ENCODE measurements around the gene HOXD10.

The HOXD10 gene

DNA sequence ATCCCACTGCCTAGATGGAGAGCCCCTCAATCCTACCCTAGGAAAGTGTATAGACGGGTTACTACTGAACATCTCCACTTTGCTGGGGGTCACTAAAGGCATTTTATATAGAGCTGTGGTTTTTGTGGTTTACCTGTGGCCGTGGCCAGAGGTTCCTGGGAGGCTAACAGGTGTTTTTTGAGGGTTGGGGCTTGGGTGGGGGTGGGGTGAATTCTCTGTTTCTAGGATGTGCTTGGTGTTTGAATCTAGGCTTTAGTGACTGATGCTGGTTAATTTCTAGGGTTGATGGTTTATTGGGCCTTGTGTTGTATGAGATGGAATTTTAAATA, 20.6 kb downstream of the HOXD10 start:
- DNase-seq = no peak

DNA sequence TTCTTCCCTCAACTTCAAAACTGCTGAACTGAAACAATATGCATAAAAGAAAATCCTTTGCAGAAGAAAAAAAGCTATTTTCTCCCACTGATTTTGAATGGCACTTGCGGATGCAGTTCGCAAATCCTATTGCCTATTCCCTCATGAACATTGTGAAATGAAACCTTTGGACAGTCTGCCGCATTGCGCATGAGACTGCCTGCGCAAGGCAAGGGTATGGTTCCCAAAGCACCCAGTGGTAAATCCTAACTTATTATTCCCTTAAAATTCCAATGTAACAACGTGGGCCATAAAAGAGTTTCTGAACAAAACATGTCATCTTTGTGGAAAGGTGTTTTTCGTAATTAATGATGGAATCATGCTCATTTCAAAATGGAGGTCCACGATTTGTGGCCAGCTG, 21.3 kb downstream of the HOXD10 start:
- DNase-seq = no peak

DNA sequence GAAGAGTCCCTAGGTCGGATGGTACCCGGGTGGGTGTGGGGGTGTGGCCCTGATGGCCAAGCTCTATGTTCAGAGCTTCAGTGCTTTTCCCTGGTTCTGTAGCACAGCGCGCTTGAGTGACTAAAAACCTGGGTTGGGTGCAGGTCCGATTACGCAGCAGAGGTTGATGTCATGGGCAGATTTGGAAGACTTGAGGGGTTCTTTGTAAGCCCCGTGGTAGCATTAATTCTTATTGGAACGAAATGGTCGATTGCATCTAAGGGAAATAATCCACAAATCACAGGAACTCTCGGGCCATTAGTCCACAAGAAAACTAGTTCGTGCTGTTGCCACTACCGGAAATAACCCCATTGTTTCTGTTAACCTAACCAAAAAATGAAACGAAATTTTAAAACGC, 21.9 kb downstream of the HOXD10 start:
- no peak for DNase-seq

DNA sequence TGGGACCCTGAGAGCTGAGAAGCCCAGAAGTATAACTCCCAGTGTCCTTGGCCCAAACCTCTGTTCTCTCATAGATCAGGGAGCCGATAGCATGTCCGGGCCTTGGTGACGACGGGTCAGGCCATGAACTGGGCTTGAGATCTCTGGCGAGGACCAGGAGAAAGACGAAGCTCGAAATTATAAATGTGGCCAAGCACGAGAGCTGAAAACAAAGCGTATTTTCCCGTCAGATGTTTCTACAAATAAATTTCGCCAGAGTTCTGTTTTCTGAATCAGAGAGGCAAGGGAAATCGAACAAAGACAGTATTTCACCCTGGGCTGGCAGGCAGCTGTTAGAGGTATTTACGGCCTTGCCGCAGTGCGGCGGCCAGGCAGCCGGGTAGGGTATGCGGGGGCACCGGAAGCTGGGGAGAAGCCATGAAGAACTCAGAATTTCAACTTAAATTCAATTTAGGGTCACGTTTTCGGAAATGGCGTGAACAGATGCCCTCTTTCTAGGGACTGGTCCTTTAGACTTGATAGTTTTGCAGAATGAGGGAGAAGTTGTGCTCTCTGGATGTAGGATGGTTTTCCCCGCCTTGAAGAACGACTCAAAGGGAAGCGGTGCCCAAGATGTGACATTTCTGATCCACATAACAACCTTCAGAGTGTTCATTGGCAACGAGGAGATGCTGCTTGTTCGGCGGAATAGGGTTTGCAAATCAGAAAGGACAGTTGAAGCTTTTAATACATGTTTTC, 22.5 kb downstream of the HOXD10 start:
- no peak for DNase-seq

DNA sequence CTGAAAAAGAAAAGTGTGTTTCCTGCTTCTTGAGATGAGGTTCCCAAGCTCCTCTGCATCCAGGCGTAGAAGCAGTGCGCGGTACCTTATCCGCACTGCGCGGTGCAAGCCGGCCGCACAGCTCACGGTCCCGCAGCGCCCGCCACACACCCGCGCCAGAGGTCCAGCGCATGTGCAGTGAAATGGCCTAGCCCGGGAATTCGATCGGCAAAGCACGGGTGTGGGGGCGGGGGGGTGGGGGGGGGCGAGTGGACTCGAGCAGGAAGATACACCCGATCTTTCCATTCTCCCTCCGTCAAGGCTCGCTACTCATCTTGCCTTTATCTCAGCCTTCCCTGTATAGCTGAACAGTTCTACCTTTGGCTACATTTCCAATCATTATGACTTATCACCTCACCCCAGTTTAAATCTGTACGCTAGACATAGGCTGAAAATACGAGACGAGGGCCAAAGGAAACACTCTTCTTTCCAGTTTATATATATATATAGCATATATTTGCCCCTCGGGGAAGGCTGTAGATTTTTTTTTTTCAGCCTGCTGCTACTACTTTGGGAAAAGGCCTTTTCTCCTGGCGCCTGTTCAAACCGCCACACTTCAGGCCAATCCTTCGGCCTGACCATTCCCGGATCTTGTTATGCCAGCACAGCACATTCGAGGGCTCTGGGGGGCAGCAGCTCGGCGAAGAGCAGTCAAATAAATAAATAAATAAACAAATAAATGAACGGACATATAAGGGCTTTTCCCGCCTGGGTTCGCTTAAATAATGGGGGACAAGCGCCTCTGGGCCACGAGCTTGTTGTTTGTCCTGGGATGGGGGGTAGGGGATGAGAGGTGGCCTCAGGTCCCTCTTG, 23.3 kb downstream of the HOXD10 start:
- no peak for DNase-seq

DNA sequence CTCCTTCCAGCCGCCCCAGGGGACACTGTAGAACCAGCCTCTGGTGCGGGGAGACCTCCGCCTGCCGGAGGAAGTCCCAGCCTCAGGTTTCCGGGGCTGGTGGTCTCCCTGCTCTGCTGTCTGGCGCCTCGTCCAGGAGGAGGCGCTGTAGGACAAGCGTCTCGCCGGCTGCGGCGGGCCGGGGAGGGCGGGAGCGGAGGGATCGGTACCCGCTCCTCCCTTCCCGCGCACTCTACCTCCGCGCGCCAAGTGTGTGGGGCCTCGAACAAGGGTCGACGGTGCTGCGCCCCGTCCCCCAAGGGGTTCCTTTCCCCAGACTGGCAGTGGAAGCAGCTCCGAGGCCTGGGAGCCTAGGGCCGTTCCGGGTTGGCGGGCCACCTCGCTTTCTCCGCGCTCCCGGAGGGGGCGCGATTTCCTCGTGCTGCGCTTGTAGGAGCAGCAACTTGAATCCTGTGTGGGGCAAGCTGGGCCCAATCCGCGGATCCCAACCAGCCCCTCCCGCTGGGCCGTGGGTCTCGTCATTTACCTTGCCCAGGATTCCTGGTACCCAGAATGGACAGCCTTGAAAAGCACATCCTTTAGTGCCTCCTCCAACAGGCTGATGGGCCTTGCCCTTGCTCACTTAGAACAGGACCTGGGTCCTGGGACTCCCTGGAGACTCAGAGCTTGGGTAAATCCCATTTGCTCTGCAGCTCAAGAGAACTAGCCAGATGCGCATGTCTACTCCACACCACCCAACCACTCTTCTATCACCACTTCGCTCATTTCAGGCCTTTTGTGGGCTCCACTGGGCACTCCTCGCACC, 24.1 kb downstream of the HOXD10 start:
- peak; percentile 78 for DNase-seq

DNA sequence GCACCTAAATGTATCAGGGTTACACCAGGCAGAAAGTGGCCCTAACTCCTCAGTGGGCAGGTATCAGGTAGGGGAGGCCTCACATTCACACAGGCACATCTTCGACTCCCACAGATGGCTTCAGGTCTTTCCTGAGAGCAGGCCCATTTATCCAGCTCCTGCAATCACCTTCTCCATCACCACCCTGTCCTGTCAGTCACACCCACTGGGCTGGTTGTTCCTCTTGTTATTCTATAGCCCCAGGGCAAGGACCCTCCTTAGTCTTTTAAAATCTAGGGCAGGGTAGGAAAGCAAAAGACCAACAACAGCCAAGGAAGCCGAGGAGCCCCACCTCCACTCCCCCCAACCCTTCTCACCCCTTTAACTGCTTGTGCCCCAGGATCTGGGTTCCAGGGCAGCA, 25.7 kb downstream of the HOXD10 start:
- DNase-seq = no peak

DNA sequence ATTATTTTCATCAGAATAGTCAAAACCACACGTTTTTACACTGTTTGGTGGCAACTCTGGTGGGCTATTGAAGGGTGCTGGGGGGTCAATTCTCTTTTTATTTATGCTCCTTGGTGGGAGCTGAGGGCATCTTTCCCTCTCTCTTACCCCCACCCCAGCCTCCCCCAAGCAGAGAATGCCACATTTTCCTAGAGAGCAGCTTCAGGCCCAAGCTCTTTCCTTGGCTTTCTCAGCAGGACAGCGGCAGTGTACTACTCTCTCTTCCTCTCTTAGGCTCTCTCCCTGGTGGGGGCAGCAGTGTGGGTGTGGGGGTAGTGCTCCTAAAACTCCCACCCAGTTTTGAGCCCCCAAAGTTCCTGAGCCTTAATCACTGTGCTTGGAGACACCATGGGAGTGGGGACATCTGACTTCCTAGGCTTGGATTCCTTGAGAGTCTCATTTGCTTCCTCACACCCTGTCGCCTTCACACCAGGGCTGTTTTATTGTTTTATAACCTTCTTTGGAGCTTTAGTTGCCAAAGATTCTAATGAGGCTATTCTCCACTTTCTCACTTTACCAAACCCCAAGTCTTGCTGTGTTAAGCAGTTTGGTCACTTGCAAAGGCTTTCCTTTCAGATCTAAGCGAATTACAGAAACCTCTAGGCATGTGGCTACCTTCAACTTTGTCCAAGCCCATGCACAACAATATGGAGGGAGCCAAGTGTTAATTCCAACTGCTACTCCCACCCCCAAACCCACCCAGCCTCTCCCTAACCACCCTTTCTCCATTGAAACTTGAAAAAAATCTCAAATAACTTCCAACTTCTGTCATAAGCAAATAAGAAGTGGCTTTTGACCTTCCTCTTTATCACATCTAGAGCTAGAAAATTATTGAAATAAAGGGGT, 28.7 kb downstream of the HOXD10 start:
- no peak for DNase-seq

DNA sequence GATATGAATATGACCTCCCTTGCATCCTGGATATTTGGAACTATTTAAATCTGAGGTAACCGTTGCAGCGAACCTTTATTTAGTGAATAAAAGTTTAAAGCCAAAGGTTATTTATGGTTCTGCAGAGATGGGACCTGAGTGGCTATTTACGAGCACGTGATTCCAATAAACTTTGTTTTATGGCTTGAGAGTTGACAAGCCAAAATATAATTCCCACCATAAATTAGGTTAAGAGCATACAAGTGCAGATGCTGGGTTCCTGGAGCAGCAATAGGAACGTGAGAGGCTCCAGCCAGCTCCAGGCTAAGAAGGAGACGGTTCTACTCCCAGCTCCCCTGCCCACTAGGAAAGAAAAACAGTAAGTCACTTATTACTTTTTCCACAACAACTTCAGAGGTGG, 29.5 kb downstream of the HOXD10 start:
- DNase-seq = no peak

DNA sequence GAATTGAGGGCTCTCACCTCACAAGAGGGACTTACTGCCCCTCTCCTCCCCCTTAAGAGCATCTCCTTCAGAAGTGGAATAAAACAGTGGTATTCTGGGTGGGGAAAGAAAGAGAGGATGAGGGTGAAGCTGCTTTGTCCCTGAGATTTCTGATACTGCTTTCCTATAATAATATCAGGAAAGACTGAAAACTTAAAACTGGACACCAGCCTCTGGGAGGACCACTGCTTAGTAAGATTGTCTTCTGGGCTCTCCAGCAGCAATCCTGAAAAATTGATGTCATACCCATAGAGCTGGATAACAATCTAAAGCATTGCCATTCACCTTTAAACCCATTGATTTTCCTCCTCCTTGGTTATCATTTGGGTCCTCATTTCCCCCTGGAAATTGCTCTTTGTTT, 30.1 kb downstream of the HOXD10 start:
- no peak for DNase-seq

DNA sequence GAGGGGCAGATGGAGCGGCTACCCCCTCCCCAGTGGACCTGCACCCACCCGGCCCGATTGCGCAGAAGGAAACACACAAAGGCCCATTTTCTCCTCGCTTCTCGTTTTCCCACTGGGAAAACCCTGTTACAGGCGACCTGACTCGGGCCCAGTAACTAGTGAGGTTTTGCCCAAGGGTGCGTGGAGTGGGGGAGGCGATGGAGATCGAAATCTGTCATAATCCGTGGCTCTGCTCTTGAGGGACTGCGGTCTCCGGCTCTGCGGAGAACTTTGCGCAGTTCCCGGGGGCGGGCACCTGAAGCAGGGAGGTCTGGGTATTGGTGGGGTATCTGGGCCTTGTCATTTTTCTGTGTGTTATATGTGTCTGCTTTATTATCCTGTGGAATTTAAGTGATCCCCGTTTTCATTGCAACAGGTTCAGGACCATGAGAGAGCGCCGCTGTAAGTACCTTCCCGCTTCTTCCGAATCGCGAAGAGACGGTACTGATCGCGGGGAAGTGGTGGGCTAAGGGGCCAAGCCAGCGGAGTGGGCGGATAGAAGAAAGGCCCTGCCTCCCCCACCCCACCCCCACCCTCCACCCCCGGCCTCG, 30.7 kb downstream of the HOXD10 start:
- no peak for DNase-seq

DNA sequence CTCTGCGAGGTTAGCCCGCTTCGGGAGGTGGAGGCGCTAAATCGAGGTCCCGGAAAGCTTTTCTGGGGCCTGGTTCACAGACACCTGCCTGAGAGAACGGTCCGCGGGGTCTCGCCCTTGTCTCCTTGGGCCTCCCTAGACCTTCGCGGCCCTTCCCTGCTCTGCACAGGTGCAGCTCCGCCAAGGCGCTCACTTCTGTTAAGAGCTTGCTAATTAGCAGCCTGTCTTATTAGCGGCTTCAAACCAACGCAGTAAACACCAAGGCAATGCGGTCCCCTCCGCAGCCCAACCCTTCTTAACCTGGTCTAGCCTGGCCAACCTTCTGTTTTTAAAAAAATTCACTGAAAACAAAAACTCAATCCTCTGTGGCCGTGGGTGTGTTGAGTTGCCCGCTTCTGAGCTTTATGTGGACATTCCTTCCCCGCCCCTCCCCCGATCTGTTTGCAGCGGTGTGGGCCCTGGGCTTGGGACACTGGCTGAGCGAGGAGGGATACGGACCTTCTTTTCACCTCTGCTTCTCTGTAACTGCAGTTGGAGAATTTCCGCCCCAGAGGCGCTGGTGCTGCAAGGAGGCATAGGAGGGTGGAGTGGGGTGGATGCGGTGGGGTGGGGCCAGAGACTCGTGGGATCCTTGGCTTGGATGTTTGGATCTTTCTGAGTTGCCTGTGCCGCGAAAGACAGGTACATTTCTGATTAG, 31.4 kb downstream of the HOXD10 start:
- DNase-seq = no peak

DNA sequence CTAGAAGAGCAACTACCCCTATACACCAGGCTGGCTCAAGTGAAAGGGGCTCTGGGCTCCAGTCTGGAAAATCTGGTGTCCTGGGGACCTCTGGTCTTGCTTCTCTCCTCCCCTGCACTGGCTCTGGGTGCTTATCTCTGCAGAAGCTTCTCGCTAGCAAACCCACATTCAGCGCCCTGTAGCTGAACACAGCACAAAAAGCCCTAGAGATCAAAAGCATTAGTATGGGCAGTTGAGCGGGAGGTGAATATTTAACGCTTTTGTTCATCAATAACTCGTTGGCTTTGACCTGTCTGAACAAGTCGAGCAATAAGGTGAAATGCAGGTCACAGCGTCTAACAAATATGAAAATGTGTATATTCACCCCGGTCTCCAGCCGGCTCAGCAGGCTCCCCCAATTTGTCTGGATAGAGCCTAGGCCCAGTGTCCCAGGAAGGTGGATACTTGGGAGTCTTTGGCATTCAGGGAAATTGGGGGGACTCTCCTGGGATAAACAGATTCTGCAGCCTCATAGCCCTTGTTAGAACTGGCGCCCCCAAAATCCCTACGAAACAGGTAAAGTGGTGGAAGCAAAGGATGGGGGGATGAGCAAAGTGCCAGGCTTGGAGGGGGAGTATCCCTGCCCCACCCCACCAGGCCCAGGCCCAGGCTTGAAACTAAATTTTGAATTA, 32.3 kb downstream of the HOXD10 start:
- no peak for DNase-seq

DNA sequence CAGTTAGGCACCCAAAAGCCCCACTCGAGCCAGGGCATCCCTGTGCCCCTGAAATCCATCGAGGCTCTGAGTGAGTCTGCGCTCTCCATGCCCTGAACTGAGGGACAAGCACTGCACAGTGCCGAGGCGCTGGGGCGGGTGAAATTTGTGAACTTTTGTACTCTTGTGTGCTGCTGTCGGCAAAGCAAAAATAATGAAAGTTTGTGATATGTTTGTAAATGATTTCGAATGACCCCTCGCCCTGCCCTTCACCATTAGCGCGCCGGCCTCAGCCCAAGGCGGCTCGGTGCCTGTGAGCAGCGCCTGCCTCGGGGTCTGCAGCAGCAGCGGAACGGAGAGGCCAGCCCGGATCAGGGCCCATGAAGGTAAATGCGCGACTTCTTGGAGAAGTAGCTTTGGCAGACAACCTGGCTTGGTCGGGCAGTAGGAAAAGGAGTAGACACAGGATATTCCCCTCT, 32.9 kb downstream of the HOXD10 start:
- no peak for DNase-seq

DNA sequence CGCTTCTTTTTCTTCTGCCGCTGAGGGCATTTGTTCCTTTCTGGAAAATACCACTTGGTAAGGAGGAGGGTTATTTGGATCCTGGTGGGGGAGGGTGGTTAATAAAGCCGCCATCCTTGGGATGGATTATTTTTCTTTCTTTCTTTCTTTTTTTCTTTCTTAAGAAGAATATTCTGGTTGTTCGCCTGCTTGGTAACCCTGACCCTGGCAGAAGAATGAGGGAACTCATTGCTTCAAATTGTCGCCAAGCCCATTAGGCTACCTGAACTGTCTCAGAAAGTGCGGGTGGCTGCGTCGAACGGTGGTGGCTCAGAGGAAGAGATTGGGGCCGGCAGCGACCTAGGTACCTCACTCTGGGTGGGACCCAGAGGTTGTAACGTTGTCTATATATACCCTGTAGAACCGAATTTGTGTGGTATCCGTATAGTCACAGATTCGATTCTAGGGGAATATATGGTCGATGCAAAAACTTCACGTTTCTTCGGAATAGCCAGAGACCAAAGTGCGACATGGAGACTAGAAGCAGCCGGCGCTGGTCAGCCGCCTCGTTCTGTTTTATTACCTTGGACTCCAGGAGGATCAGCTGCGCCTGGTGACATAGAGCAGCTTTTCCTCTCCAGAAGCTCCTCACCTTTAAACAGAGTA, 33.5 kb downstream of the HOXD10 start:
- DNase-seq = no peak

DNA sequence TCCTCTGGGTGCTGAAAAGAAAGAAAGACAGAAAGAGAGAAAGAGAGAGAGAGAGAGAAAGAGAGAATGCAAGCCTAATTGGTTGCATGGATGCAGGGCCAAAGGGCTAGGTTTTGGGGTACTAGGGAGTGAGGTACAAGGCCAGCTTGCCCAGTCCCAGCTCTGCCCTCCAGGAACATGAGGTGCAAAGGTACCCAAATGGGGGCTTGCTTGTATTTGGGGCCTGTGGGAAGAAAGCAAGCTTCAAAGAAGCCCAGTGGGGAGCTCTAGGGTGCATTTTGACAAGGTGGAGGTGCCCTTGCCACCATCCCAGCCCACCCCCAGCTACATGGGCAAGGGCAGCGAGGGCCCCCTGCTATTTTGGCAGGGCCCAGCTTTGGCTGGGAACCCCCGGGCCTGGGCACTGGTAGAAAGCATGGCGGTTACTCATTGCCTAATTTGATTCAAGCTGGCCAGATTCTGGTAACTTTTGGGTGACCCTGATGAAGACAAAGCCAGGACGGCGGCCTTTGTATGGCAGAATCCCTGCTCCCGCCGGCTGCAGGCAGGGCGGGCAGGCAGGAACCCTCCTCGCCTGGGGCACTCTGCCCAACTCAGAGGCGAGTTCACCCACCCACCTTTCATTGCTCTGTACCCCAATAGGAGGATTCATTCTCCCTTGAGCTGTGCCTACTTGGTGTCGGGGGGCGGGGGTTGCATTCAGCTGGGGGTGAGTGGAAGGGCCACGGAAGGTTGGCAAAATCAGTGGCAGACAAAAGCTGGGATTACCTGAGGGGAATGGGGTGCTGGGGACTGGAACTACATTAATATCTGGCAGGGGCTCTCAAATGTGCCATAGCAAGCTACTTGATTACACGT, 34.2 kb downstream of the HOXD10 start:
- no peak for DNase-seq

DNA sequence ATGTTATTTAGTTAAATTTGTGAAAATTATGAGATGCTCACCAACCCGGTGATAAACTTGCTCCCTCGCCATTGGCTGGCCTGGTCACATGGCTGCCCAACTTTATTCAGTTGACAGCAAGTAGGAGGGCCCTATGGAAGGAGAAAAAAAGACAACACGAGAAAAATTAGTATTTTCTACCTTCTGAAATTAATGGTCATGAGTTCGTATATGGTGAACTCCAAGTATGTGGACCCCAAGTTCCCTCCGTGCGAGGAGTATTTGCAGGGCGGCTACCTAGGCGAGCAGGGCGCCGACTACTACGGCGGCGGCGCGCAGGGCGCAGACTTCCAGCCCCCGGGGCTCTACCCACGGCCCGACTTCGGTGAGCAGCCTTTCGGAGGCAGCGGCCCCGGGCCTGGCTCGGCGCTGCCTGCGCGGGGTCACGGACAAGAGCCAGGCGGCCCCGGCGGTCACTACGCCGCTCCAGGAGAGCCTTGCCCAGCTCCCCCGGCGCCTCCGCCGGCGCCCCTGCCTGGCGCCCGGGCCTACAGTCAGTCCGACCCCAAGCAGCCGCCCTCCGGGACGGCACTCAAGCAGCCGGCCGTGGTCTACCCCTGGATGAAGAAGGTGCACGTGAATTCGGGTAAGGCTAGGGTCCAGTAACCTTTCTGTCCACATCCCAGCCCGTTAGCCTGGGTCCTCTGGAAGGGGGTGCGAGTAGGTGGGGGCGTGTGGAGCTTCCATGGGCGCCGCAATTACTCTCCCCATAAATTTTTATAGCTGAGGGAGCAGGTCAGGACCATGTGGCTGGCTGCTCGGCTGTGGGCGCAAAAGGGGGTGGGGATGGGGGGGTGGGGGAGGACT, 35.1 kb downstream of the HOXD10 start, which contains the start of gene HOXD4:
Gene HOXD4, plus strand, starts transcription at position 109 of the 846 bp plus-strand sequence. Its CDS starts 84 bp downstream, at position 193.
- no peak for DNase-seq
